Germinal center (tissue), 1 donor: ENCODE results near the gene CLIP1.

Experiments
- DNase-seq: peaks from one replicate; pipeline ENCODE4 v3.0.0; 2012; ENCODE audit warnings: mixed read lengths, low spot score

CLIP1 gene

GRCh38 chr12:122245553-122245952 is 176.9 kb downstream of the CLIP1 start:
- no peak for DNase-seq

GRCh38 chr12:122244565-122245371 is 177.7 kb downstream of the CLIP1 start:
- DNase-seq = no peak

- no peak for DNase-seq
Measured at GRCh38 chr12:122243965-122244364, 178.5 kb downstream of the CLIP1 start.

- DNase-seq = no peak
Measured at GRCh38 chr12:122238861-122239260, 183.6 kb downstream of the CLIP1 start.

DNA sequence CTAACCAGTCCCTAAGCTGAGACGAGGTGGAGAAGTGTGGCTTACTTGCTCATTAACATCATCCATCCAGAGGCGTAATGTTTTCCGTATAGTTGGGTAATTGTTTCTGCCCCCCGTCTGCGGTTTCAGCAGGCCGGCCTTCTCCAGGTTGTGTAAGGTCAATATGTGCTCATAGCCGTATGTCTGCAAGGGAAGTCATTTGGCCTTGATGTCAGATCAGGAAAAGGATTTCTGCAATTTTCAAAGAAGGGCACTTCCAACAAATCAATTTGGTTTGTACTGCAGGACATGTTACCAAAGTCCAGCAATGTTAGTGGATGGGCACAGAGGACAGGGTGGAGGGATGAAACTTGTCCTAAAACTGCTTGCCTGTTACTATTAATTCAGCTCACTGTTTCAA is 186.7 kb downstream of the CLIP1 start:
- no peak for DNase-seq

DNA sequence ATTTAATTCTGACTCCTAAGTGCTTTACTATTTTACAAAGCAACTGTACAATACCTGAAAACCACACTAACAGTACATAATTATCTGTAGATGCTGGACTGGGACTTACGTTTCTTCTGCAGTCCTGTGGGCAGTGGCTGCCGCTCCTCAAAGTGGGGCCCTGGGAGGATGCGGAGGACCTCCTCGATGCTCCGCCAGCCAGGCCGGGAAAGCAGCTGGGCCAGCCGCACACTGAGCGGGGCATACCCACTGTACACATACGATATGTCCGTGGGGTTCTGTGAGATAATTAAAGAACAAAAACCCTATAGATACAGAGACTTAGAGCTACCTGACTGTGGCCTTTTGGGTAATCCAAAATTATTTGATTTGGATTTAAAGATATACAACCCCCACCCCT is 189.8 kb downstream of the CLIP1 start:
- no peak for DNase-seq

DNA sequence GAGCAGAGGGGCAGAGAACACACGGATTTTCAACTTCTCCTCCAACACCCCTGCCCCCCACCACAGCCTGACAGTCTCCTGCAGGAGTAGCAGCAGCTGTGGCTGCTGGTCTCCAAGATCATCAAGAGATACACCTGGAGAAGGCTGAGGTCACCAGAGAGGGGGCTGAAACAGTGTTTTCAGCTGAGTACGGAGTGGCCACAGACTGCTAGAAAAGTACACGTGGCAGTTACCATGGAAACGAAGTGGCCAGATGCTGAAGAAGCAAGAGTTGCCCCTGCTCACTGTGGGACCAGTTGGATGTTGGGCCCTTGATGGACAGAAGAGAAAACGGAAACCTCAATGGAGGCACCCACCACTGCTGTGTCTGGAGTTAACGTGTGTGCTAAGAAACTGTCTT is 191.7 kb downstream of the CLIP1 start:
- no peak for DNase-seq

DNA sequence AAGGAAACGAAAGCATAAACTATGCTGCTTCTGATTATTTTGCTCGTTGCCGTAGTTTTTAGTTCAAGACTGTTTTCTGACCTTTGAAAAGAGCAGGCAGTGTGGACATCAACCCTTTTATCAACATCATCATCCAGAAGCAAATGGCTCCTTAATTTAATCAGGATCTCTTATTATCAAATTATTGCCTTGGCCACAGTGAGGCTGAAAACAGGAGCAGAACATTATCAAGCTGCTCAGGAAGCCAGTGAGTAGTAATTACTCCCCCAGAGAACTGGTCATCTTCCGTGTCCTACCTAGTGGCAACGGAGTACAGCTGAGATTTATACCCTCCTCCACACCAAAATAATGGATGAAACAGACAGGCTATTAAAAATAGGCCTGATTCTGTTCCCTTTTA is 194.4 kb downstream of the CLIP1 start:
- no peak for DNase-seq

DNA sequence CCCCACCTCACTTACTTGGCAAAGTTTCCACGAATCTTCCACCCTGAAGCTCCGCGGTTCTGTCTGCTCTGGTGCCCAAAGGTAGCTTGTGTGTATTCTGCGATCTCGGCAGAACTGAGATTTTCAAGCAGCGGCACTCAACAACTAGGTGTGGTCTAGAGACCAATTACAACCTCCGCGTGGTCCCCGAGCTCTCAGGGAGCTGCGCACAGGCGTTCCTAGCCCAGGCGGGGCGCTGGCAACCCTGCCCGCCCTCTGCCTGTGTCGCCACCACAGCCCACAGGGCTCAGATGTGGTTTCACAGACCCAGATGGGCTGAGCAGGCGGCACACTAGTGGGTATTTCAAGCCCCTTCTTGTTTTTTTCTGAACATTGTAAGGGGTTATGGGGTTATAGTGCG is 195.1 kb downstream of the CLIP1 start:
- no peak for DNase-seq

DNA sequence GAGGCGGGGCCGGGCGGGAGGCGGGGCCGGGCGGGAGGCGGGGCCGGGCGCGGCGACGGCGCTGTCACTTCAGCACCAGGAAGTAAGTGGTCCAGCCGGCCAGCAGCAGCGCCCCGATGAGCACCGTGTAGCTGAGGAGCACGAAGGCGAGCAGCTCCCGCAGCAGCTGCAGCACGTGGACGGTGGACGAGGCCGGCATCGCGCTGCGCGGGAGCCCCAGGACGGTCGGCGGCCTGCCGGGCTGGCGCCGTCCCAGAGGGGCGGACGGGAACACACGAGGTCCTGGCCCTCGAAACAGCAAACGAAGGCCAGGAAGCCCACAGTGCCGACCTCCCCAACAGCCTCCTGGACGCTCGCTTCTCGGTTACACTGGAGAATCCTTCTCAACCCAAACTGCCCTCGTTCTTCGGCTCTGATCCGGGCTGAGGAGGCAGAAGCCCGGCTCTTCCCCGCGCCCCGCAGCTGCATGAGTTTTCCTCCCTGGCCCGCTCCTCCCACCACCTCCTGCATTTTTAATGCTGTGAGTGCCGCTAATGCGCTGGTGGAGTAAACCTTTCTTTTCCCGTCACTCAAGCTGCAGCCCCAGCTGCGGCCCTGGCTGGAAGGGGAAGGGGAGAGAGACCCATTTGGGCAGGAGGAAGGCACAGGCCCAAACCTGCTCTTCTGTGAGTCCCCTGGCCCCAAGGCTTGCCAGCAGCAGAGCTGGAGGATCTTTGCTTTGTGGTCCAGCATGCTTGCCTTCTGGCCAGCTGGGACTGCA is 195.9 kb downstream of the CLIP1 start:
- DNase-seq = no peak

DNA sequence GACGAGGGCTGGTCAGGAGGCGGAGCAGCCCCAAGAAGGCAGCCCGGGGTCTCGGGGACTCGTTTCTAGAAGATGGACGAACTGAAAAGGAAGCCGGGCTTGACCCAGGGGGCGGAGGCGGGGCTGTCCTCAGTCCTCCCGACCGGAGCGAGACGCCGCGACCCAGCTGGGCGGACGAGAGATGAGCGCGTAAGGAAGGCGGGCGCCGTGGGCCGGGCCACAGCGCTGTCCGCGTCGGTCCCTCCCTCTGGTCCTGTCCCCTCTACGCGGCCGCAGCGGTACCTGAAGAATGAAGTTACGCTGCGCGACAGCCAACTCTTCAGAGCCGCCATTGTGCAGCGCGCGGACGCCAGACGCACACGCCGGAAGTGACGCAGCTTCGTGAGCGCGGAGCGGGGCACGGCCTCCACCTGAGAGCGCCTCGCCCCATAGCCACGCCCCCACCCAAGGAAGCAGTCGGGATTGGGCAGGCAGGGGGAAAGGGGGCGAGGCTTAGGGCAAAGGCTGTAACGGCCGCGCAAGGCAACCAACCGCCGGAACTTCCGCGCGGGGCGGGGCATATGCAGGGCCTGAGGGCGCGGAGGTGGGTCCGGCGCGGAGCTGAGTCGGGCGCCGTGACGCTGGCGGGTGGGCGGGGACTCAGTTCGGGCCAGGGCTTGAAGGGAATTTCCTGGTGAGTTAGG is 196.6 kb downstream of the CLIP1 start, which contains the start of gene DIABLO:
Gene DIABLO, minus strand, starts transcription at position 370 of the 683 bp plus-strand sequence. Its CDS starts 38 bp downstream, at position 332.
- peak; percentile 97 for DNase-seq
